Measurements from ENCODE around the gene SPDYE1.
"Not testable (repeated sequence)": the region's sequence is repeated elsewhere in the genome, so short reads cannot be mapped to it uniquely, and the experiment has no call there.

Gene SPDYE1

GRCh38 chr7:43994681-43995080 lies 3.0 kb upstream of the SPDYE1 start:
- not testable (repeated sequence) for DNase-seq

GRCh38 chr7:44012081-44012480 lies 14.4 kb downstream of the SPDYE1 start:
- not testable (repeated sequence) for DNase-seq

- DNase-seq = not testable (repeated sequence)
These were observed 17.4 kb downstream of the SPDYE1 start for GRCh38 chr7:44015090-44015489.

- DNase-seq = peak; percentile 95
These were observed 21.4 kb downstream of the SPDYE1 start for GRCh38 chr7:44018857-44019807.

GRCh38 chr7:44019825-44020224 lies 22.1 kb downstream of the SPDYE1 start:
- not testable (repeated sequence) for DNase-seq

GRCh38 chr7:44022069-44022468 lies 24.4 kb downstream of the SPDYE1 start:
- DNase-seq = not testable (repeated sequence)

GRCh38 chr7:44022796-44023467 lies 25.2 kb downstream of the SPDYE1 start:
- not testable (repeated sequence) for DNase-seq

- DNase-seq = not testable (repeated sequence)
These were observed 31.7 kb downstream of the SPDYE1 start for GRCh38 chr7:44029433-44029832.

- DNase-seq = not testable (repeated sequence)
These were observed 32.3 kb downstream of the SPDYE1 start for GRCh38 chr7:44030029-44030428.

GRCh38 chr7:44031319-44031718 lies 33.6 kb downstream of the SPDYE1 start:
- not testable (repeated sequence) for DNase-seq

- not testable (repeated sequence) for DNase-seq
These were observed 34.3 kb downstream of the SPDYE1 start for GRCh38 chr7:44032031-44032430.

GRCh38 chr7:44033971-44034844 lies 36.5 kb downstream of the SPDYE1 start:
- DNase-seq = not testable (repeated sequence)

GRCh38 chr7:44036364-44036763 lies 38.7 kb downstream of the SPDYE1 start:
- not testable (repeated sequence) for DNase-seq

- not testable (repeated sequence) for DNase-seq
These were observed 40.3 kb downstream of the SPDYE1 start for GRCh38 chr7:44037951-44038350.

- DNase-seq = not testable (repeated sequence)
These were observed 40.9 kb downstream of the SPDYE1 start for GRCh38 chr7:44038553-44038952.

GRCh38 chr7:44038961-44039558 lies 41.4 kb downstream of the SPDYE1 start:
- DNase-seq = peak; percentile 99

- DNase-seq = not testable (repeated sequence)
These were observed 42.2 kb downstream of the SPDYE1 start for GRCh38 chr7:44039800-44040492.

GRCh38 chr7:44040493-44040891 lies 42.8 kb downstream of the SPDYE1 start:
- peak; percentile 41 for DNase-seq

- no peak for DNase-seq
These were observed 44.5 kb downstream of the SPDYE1 start for GRCh38 chr7:44042221-44042620.

- DNase-seq = peak; percentile 22
These were observed 46.2 kb downstream of the SPDYE1 start for GRCh38 chr7:44043902-44044301.
